ENCODE measurements around the gene RAB3D.
"Not testable (repeated sequence)": the region's sequence is repeated elsewhere in the genome, so short reads cannot be mapped to it uniquely, and the experiment has no call there.

The RAB3D gene

GRCh38 chr19:11356676-11357550 is 17.5 kb upstream of the RAB3D start:
- Histone ChIP-seq H3K4me1 (ENCODE audit: low read depth, poor library complexity, severe bottlenecking) (peaks cover 9% of the 10 kb centered on the region), H4K20me1 (ENCODE audit: insufficient read depth) (no peaks in the 10 kb centered on the region), H3K36me3 (ENCODE audit: insufficient read depth) (no peaks in the 10 kb centered on the region), H3K27ac (no peak overlapping the region), H3K4me3 (IDR thresholded peaks at IDR 0.05; ENCODE audit: insufficient read depth, low read depth, low read length) (no peak overlapping the region), H3K9ac (no peak overlapping the region), H3K27me3 (ENCODE audit: insufficient read depth, low read depth) (no peaks in the 10 kb centered on the region), H3K4me2 (no peak overlapping the region), H2AFZ (ENCODE audit: low read depth) (no peak overlapping the region), H3K79me2 (ENCODE audit: insufficient read depth, low read depth) (no peaks in the 10 kb centered on the region)
- no peak for TF ChIP-seq CTCF (conservative IDR thresholded peaks at IDR 0.05; ENCODE audit: low read depth, low read length)

- Histone ChIP-seq H3K79me2 (ENCODE audit: insufficient read depth, low read depth) (no peaks in the 10 kb centered on the region), H4K20me1 (ENCODE audit: insufficient read depth) (no peaks in the 10 kb centered on the region), H3K27me3 (ENCODE audit: insufficient read depth, low read depth) (no peaks in the 10 kb centered on the region), H3K9ac (no peak overlapping the region), H3K4me1 (ENCODE audit: low read depth, poor library complexity, severe bottlenecking) (peaks cover 9% of the 10 kb centered on the region), H2AFZ (ENCODE audit: low read depth) (no peak overlapping the region), H3K36me3 (ENCODE audit: insufficient read depth) (no peaks in the 10 kb centered on the region), H3K27ac (no peak overlapping the region), H3K4me2 (peak overlapping the region; percentile 33), H3K4me3 (IDR thresholded peaks at IDR 0.05; ENCODE audit: insufficient read depth, low read depth, low read length) (no peak overlapping the region)
- no peak for TF ChIP-seq CTCF (conservative IDR thresholded peaks at IDR 0.05; ENCODE audit: low read depth, low read length)
Observed at GRCh38 chr19:11356074-11356397, 16.6 kb upstream of the RAB3D start.

- H3K27me3 ChIP-seq (ENCODE audit: insufficient read depth, low read depth) = no peaks in the 10 kb centered on the region
- H3K4me1 ChIP-seq (ENCODE audit: low read depth, poor library complexity, severe bottlenecking) = peaks cover 9% of the 10 kb centered on the region
- no peak within 1 kb of the TSS for H3K27ac ChIP-seq
- peak within 1 kb of the TSS; percentile 52; the same call in 1 of the 2 replicates for H2AFZ ChIP-seq (ENCODE audit: low read depth)
- no peak for TF ChIP-seq CTCF (conservative IDR thresholded peaks at IDR 0.05; ENCODE audit: low read depth, low read length)
- H3K36me3 ChIP-seq (ENCODE audit: insufficient read depth) = no peaks in the 10 kb centered on the region
- no peaks in the 10 kb centered on the region for H3K79me2 ChIP-seq (ENCODE audit: insufficient read depth, low read depth)
- no peak within 1 kb of the TSS for H3K4me3 ChIP-seq (IDR thresholded peaks at IDR 0.05; ENCODE audit: insufficient read depth, low read depth, low read length)
- H3K9ac ChIP-seq = no peak within 1 kb of the TSS
- peak within 1 kb of the TSS; percentile 54 for H3K4me2 ChIP-seq
- no peaks in the 10 kb centered on the region for H4K20me1 ChIP-seq (ENCODE audit: insufficient read depth)
Observed at GRCh38 chr19:11355160-11356073, 16.0 kb upstream of the RAB3D start, which contains the start of gene PLPPR2. Gene PLPPR2, plus strand, starts transcription at chr19:11355432. Its CDS starts 2,242 bp downstream, at chr19:11357674.

GRCh38 chr19:11354102-11354501 is 14.6 kb upstream of the RAB3D start:
- not testable (repeated sequence) for H3K4me2 ChIP-seq; H3K4me3 ChIP-seq (IDR thresholded peaks at IDR 0.05; ENCODE audit: insufficient read depth, low read depth, low read length); H3K27me3 ChIP-seq (ENCODE audit: insufficient read depth, low read depth); H3K27ac ChIP-seq; H2AFZ ChIP-seq (ENCODE audit: low read depth); H3K4me1 ChIP-seq (ENCODE audit: low read depth, poor library complexity, severe bottlenecking); H4K20me1 ChIP-seq (ENCODE audit: insufficient read depth); H3K9ac ChIP-seq; H3K36me3 ChIP-seq (ENCODE audit: insufficient read depth); H3K79me2 ChIP-seq (ENCODE audit: insufficient read depth, low read depth)

Measured in KMS-11 (cell line).